K562 (cell line): ENCODE results near the gene SIDT1. TPM values are rescaled to one million over a fixed set of nuclear protein-coding genes. Genes with fewer than 3 reads are reported as not detected.

Source experiments
- ATAC-seq: fragments of 200-7000 bp; cut with Tn5 transposase; 3 replicates; pipeline ENCODE4 v1.9.1; 2020; ENCODE audit warnings: moderate library complexity
- BruUV-seq: library from RNA; stranded (reverse); fragments of 400-500 nt; replicated peaks from 2 replicates; lab custom pipeline; 2021; lab: Mats Ljungman, UMichigan
- CTCF ChIA-PET: fragments of 300-600 bp; formaldehyde crosslinking; extraction: SDS; loops from one replicate; lab custom pipeline; 2021; ENCODE audit warnings: low intra/inter-chr PET ratio; lab: Yijun Ruan, JAX
- POLR2A ChIA-PET: fragments of 300-600, 350-650 bp; sonication (Branson Sonifier 250); formaldehyde crosslinking; extraction: SDS; loops from one replicate; lab custom pipeline; 2021; ENCODE audit warnings: antibody characterized with exemption, inconsistent platforms; lab: Yijun Ruan, JAX
- DNase-seq, 4 experiments: peaks; one replicate each; pipeline versions ENCODE4 v3.0.0 to v3.0.0-alpha.2; 2011 to 2018; ENCODE audit warnings: low spot score in 3 of 4, mixed read lengths in 3 of 4; ENCODE audit errors: extremely low read depth in 1 of 4
- FAIRE-seq: peaks from 2 replicates; lab custom pipeline; 2011; peaks lifted over from hg19 to GRCh38; lab: Jason Lieb, UNC
- H2AFZ ChIP-seq: 2 replicates; pipeline ENCODE4 v1.6.0; 2011; ENCODE audit warnings: low read depth, low read length, control low read depth, inconsistent platforms
- H3K27ac ChIP-seq: fragments of 200-600 bp; 3 replicates; pipeline ENCODE4 v1.8.0; 2011; ENCODE audit warnings: low read depth, mild to moderate bottlenecking, control low read depth, inconsistent platforms, low read length, moderate library complexity, mixed read lengths; ENCODE audit errors: extremely low read depth
- H3K27me3 ChIP-seq, 2 experiments: fragments of 300-600 bp in 1 of 2; 2 replicates in 1 of 2; 3 replicates in 1 of 2; pipeline versions ENCODE4 v1.6.0 to v1.8.0; 2011; ENCODE audit warnings: inconsistent platforms in 2 of 2, low read length in 2 of 2, mild to moderate bottlenecking in 1 of 2, mixed read lengths in 1 of 2, moderate library complexity in 1 of 2; ENCODE audit not compliant: control insufficient read depth in 2 of 2, insufficient read depth in 2 of 2
- H3K36me3 ChIP-seq: fragments of 300-600 bp; 3 replicates; pipeline ENCODE4 v1.8.0; 2011; ENCODE audit warnings: mild to moderate bottlenecking, low read length, inconsistent platforms; ENCODE audit not compliant: control insufficient read depth, insufficient read depth
- H3K4me1 ChIP-seq, 2 experiments: fragments of 200-600 bp in 1 of 2; replicated peaks in 1 of 2; 2 replicates in 1 of 2; 3 replicates in 1 of 2; pipeline versions ENCODE4 v1.5.1 to v1.8.0; 2011; ENCODE audit warnings: inconsistent platforms in 2 of 2, low read length in 2 of 2, mild to moderate bottlenecking in 1 of 2, mixed read lengths in 1 of 2, moderate library complexity in 1 of 2; ENCODE audit not compliant: control insufficient read depth in 2 of 2, insufficient read depth in 2 of 2
- H3K4me2 ChIP-seq: 2 replicates; pipeline ENCODE4 v1.6.1; 2011; ENCODE audit warnings: low read length, control low read depth, inconsistent platforms, mixed read lengths; ENCODE audit not compliant: insufficient read depth
- H3K4me3 ChIP-seq: fragments of 200-600 bp; sonication (generic), shearing (Covaris generic); 2 replicates; pipeline ENCODE4 v1.5.1; 2016; ENCODE audit warnings: control low read depth, inconsistent platforms
- H3K79me2 ChIP-seq: fragments of 200-600 bp; 3 replicates; pipeline ENCODE4 v1.8.0; 2011; ENCODE audit warnings: low read length, inconsistent platforms; ENCODE audit not compliant: control insufficient read depth, insufficient read depth
- H3K9ac ChIP-seq, 2 experiments: 2 replicates each; pipeline versions ENCODE4 v1.6.0 to v1.6.1; 2011; ENCODE audit warnings: low read depth in 2 of 2, low read length in 2 of 2, control low read depth in 1 of 2, inconsistent platforms in 1 of 2, mild to moderate bottlenecking in 1 of 2, mixed read lengths in 1 of 2; ENCODE audit not compliant: insufficient read depth in 1 of 2
- H3K9me1 ChIP-seq: one replicate; pipeline ENCODE4 v1.6.0; 2011; ENCODE audit warnings: inconsistent platforms, mild to moderate bottlenecking, low read length, moderate library complexity; ENCODE audit not compliant: control insufficient read depth, insufficient read depth
- H3K9me3 ChIP-seq: replicated peaks from 2 replicates; pipeline ENCODE4 v1.5.1; 2011; ENCODE audit warnings: low read depth, low read length, inconsistent platforms; ENCODE audit not compliant: control insufficient read depth, insufficient read depth
- H4K20me1 ChIP-seq: replicated peaks from 2 replicates; pipeline ENCODE4 v1.6.1; 2011; ENCODE audit warnings: low read length, inconsistent platforms, mixed read lengths; ENCODE audit not compliant: control insufficient read depth, insufficient read depth
- BRF2 ChIP-seq: IDR thresholded peaks from 3 replicates; pipeline ENCODE4 v1.6.1; 2011; ENCODE audit warnings: borderline replicate concordance, mild to moderate bottlenecking; ENCODE audit not compliant: insufficient read length, insufficient read depth
- ETS1 ChIP-seq: conservative IDR thresholded peaks from 2 replicates; pipeline ENCODE4 v1.6.1; 2011; ENCODE audit warnings: low read depth, mild to moderate bottlenecking, low read length; ENCODE audit not compliant: control insufficient read depth
- MED1 ChIP-seq: sonication (generic); formaldehyde crosslinking; IDR thresholded peaks from 2 replicates; pipeline ENCODE4 v1.8.1; 2023; ENCODE audit warnings: missing genetic modification reagents, borderline replicate concordance
- PML ChIP-seq: IDR thresholded peaks from 2 replicates; pipeline ENCODE4 v1.6.1; 2012; ENCODE audit warnings: low read length, inconsistent platforms
- PRDM10 ChIP-seq: fragments of 450-650 bp; IDR thresholded peaks from 2 replicates; pipeline ENCODE4 v1.6.1; 2018; ENCODE audit not compliant: partially characterized antibody
- RBM34 ChIP-seq: fragments of 200-400 bp; formaldehyde crosslinking; IDR thresholded peaks from 2 replicates; pipeline ENCODE4 v1.6.1; 2018; ENCODE audit warnings: low read length, borderline replicate concordance; ENCODE audit not compliant: insufficient read depth
- SNRNP70 ChIP-seq: fragments of 200-400 bp; formaldehyde crosslinking; optimal IDR thresholded peaks from 2 replicates; pipeline ENCODE3; 2017; ENCODE audit warnings: low read depth, low read length
- TCF3 ChIP-seq: sonication (generic); formaldehyde crosslinking; IDR thresholded peaks from 2 replicates; pipeline ENCODE4 v1.4.0; 2020; ENCODE audit warnings: mild to moderate bottlenecking, missing genetic modification reagents
- ZBTB9 ChIP-seq: fragments of 450-650 bp; formaldehyde crosslinking; IDR thresholded peaks from 2 replicates; pipeline ENCODE4 v1.4.0; 2020; ENCODE audit warnings: mild to moderate bottlenecking, moderate library complexity
- ZNF395 ChIP-seq: fragments of 200-800 bp; sonication (Bioruptor generic); IDR thresholded peaks from 2 replicates; pipeline ENCODE4 v1.6.1; 2017; ENCODE audit warnings: missing genetic modification characterization, missing compliant biosample characterization
- ZNF77 ChIP-seq: fragments of 250-450 bp; sonication (Bioruptor Pico); IDR thresholded peaks from 2 replicates; pipeline ENCODE4 v1.5.0; 2020
- in situ Hi-C: fragments of 300-500 bp; cut with MboI; formaldehyde crosslinking; loops from 4 replicates; pipeline ENCODE4 v1.15.0; 2018; ENCODE audit warnings: inconsistent platforms, mixed read lengths
- intact Hi-C: fragments of 100-400 bp; cut with micrococcal nuclease; formaldehyde crosslinking; loops from 2 replicates; pipeline ENCODE4 v1.14.2; 2022
- polyA plus RNA-seq, 8 experiments: library from polyadenylated mRNA; depleted of rRNA in 4 of 8; stranded (reverse) in 5 of 8; unstranded in 3 of 8; fragments of >200 nt; fragmentation: Nextera tagmentation in 2 of 8; fragmentation: Illumina TruSeq in 1 of 8; extraction: Ambion mirVana in 2 of 8; extraction: Trizol in 1 of 8; gene quantifications; 2 replicates each; pipeline versions ENCODE4 v1.2.1 to v1.2.3, GENCODE V29; 2011 to 2014; ENCODE audit warnings: inconsistent platforms in 1 of 8, missing spikeins in 1 of 8
- total RNA-seq, 7 experiments: library from RNA; depleted of rRNA in 6 of 7; stranded (reverse); fragments of >200 nt in 6 of 7; fragmentation: Illumina TruSeq in 2 of 7; extraction: Trizol in 2 of 7; gene quantifications; 2 replicates each; pipeline versions ENCODE4 v1.2.1 to v1.2.3, GENCODE V29; 2011 to 2021; ENCODE audit warnings: low replicate concordance in 1 of 7

Gene SIDT1
- total and polyA plus RNA-seq, 9 of the 15 experiments (the other 6 are each of a cell fraction or from before 2014, with no cell fraction given): not detected

- Histone ChIP-seq H3K4me3 (no peak overlapping the region), H4K20me1 (no peaks in the 10 kb centered on the region), H3K79me2 (no peaks in the 10 kb centered on the region), H3K4me2 (no peak overlapping the region), H3K27me3 (no peaks in the 10 kb centered on the region), H3K9me3 (no peaks in the 10 kb centered on the region), H3K36me3 (peaks cover 8% of the 10 kb centered on the region; the same call in 1 of the 3 replicates), H2AFZ (no peak overlapping the region), H3K9me1 (no peaks in the 10 kb centered on the region), H3K4me1 (no peaks in the 10 kb centered on the region), H3K9ac (no peak overlapping the region), H3K27ac (no peak overlapping the region)
- FAIRE-seq (no peak), ATAC-seq (no peak), DNase-seq (no peak)
- intact Hi-C loops: loop anchor here (5.0 kb wide), 1 partner anchor 250 kb away; the partner anchor contains the start of genes ATP6V1A and NAA50
- in situ Hi-C loops: no loop called here
- CTCF ChIA-PET: no interaction called here
- POLR2A ChIA-PET: interaction anchor here (0.6 kb wide), 2 partner anchors 9 to 413 kb away, joined by 3 read pairs; no protein-coding TSS in a partner anchor
- no TSS peak for BruUV-seq
- TF ChIP-seq MED1 (CRISPR knock-in tag): no peak
- TF ChIP-seq SNRNP70: no peak
- TF ChIP-seq PRDM10: no peak
- no peak for TF ChIP-seq ZNF77 (CRISPR knock-in tag)
- no peak for TF ChIP-seq ETS1
- TF ChIP-seq BRF2: no peak
- TF ChIP-seq ZNF395 (CRISPR knock-in tag): no peak
- TF ChIP-seq TCF3 (CRISPR knock-in tag): no peak
- no peak for TF ChIP-seq RBM34
- no peak for TF ChIP-seq ZBTB9
- no peak for TF ChIP-seq PML
Measured at GRCh38 chr3:113496924-113497323, 35.4 kb upstream of the SIDT1 start.
